Measurements from ENCODE around the gene KCNIP3. TPM values are rescaled to one million over a fixed set of nuclear protein-coding genes. Genes with fewer than 3 reads are reported as not detected.
A peak's percentile ranks its signal among the peaks of the same experiment; 100 is the strongest.

KCNIP3 gene
- total and polyA plus RNA-seq, 10 donors = 0.59 to 5.2 (median 3.0) TPM

GRCh38 chr2:95384854-95385569, 87.9 kb downstream of the KCNIP3 start:
- H3K36me3 ChIP-seq = no peaks in the 10 kb centered on the region
- intact Hi-C loops (cut with DNase I; ENCODE audit: low total_unique reads) = no loop called here
- 62 to 76% (median 67%) methylated on average over 9 to 12 of the region's 12 CpGs; no CpG with 5 or more reads in 1 of the 5 donors for WGBS, 5 donors
- H3K4me3 ChIP-seq = no peak overlapping the region
- H3K9me3 ChIP-seq = no peaks in the 10 kb centered on the region
- no peak for TF ChIP-seq CTCF (IDR thresholded peaks at IDR 0.05 in 8 of 11, conservative IDR thresholded peaks at IDR 0.05 in 3 of 11)
- no peak overlapping the region for H3K27ac ChIP-seq
- peaks cover 0 to 22% (median 8%) of the 10 kb centered on the region in 6 donors for H3K4me1 ChIP-seq
- peaks cover 0 to 42% (median 0%) of the 10 kb centered on the region in 7 donors for H3K27me3 ChIP-seq (replicated peaks in 1 of 7)
- DNase-seq = no peak

GRCh38 chr2:95385570-95385984, 88.4 kb downstream of the KCNIP3 start:
- TF ChIP-seq POLR2AphosphoS5 (IDR thresholded peaks at IDR 0.05) (peak in 1 of 3 donors; percentile 41), POLR2A (IDR thresholded peaks at IDR 0.05) (no peak)
- Histone ChIP-seq H3K9me3 (no peaks in the 10 kb centered on the region), H3K4me1 (peaks cover 0 to 22% (median 8%) of the 10 kb centered on the region in 6 donors), H3K27me3 (replicated peaks in 1 of 7) (peaks cover 0 to 42% (median 0%) of the 10 kb centered on the region in 7 donors), H3K36me3 (no peaks in the 10 kb centered on the region), H3K27ac (no peak overlapping the region), H3K4me3 (no peak overlapping the region)
- 74 to 87% (median 81%) methylated on average over 8 to 12 of the region's 12 CpGs for WGBS, 5 donors
- DNase-seq = no peak
- intact Hi-C loops (cut with DNase I; ENCODE audit: low total_unique reads) = no loop called here

- 77 to 93% (median 84%) methylated on average over 6 of the region's 6 CpGs for WGBS, 5 donors
- Histone ChIP-seq H3K4me1 (peaks cover 0 to 22% (median 8%) of the 10 kb centered on the region in 6 donors), H3K4me3 (no peak overlapping the region), H3K9me3 (no peaks in the 10 kb centered on the region), H3K27me3 (replicated peaks in 1 of 7) (peaks cover 0 to 42% (median 0%) of the 10 kb centered on the region in 7 donors), H3K36me3 (no peaks in the 10 kb centered on the region), H3K27ac (no peak overlapping the region)
- TF ChIP-seq POLR2A (IDR thresholded peaks at IDR 0.05) = no peak
- no peak for TF ChIP-seq CTCF (IDR thresholded peaks at IDR 0.05 in 8 of 11, conservative IDR thresholded peaks at IDR 0.05 in 3 of 11)
- no peak for TF ChIP-seq POLR2AphosphoS5 (IDR thresholded peaks at IDR 0.05)
- intact Hi-C loops (cut with DNase I; ENCODE audit: low total_unique reads) = no loop called here
- peak; percentile 36 for DNase-seq
Observed at GRCh38 chr2:95386031-95386430, 88.9 kb downstream of the KCNIP3 start.

- Histone ChIP-seq H3K4me1 (peaks cover 0 to 26% (median 8%) of the 10 kb centered on the region in 6 donors), H3K36me3 (no peaks in the 10 kb centered on the region), H3K4me3 (no peak overlapping the region), H3K27me3 (replicated peaks in 1 of 7) (peaks cover 0 to 35% (median 0%) of the 10 kb centered on the region in 7 donors), H3K27ac (no peak overlapping the region), H3K9me3 (no peaks in the 10 kb centered on the region)
- intact Hi-C loops (cut with DNase I; ENCODE audit: low total_unique reads) = no loop called here
- 80 to 94% (median 90%) methylated on average over 7 of the region's 7 CpGs for WGBS, 5 donors
- no peak for DNase-seq
- TF ChIP-seq POLR2A (IDR thresholded peaks at IDR 0.05) = no peak
- TF ChIP-seq POLR2AphosphoS5 (IDR thresholded peaks at IDR 0.05) = no peak
- TF ChIP-seq CTCF (IDR thresholded peaks at IDR 0.05 in 8 of 11, conservative IDR thresholded peaks at IDR 0.05 in 3 of 11) = no peak
Observed at GRCh38 chr2:95387358-95387757, 90.2 kb downstream of the KCNIP3 start.
